Measurements from ENCODE around the gene PLPP4. TPM values are rescaled to one million over a fixed set of nuclear protein-coding genes. Genes with fewer than 3 reads are reported as not detected.
"Not testable (repeated sequence)": the region's sequence is repeated elsewhere in the genome, so short reads cannot be mapped to it uniquely, and the experiment has no call there.

The PLPP4 gene
- total and polyA plus RNA-seq, 11 donors: 0.29 TPM; not detected in 10

GRCh38 chr10:120495226-120496009 lies 38.4 kb downstream of the PLPP4 start:
- no peak for TF ChIP-seq POLR2A (IDR thresholded peaks at IDR 0.05)
- TF ChIP-seq, protein P1, sequence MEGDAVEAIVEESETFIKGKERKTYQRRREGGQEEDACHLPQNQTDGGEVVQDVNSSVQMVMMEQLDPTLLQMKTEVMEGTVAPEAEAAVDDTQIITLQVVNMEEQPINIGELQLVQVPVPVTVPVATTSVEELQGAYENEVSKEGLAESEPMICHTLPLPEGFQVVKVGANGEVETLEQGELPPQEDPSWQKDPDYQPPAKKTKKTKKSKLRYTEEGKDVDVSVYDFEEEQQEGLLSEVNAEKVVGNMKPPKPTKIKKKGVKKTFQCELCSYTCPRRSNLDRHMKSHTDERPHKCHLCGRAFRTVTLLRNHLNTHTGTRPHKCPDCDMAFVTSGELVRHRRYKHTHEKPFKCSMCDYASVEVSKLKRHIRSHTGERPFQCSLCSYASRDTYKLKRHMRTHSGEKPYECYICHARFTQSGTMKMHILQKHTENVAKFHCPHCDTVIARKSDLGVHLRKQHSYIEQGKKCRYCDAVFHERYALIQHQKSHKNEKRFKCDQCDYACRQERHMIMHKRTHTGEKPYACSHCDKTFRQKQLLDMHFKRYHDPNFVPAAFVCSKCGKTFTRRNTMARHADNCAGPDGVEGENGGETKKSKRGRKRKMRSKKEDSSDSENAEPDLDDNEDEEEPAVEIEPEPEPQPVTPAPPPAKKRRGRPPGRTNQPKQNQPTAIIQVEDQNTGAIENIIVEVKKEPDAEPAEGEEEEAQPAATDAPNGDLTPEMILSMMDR (IDR thresholded peaks at IDR 0.05): no peak
- no peaks in the 10 kb centered on the region for H3K36me3 ChIP-seq
- no peaks in the 10 kb centered on the region for H3K4me1 ChIP-seq
- no peak overlapping the region for H3K4me3 ChIP-seq
- H3K27ac ChIP-seq: no peak overlapping the region
- no peaks in the 10 kb centered on the region for H3K27me3 ChIP-seq
- no peak for ATAC-seq
- DNase-seq: no peak
- no peaks in the 10 kb centered on the region for H3K9me3 ChIP-seq
- WGBS, 4 donors: 50 to 67% (median 54%) methylated on average over 5 of the region's 5 CpGs
- intact Hi-C loops (cut with DNase I): no loop called here

DNA sequence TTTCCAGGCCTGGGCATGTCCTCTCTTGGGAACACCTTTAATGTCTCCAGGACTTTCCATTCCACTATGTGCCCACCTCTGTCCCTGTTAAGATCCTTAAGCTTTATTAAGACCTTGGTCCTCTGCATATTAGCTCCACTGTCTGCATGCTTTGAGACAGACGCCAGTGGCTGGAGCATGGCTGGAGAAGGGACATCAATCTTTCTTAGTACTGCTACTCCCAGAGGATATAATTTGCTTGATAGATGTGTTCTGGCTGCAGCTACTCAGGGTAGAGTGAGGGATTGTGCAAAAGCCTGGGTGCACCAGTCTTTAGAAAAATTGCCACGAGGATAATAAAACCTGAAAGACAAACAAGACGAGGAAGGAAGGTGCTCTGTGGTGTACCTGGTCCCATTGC lies 42.9 kb downstream of the PLPP4 start:
- intact Hi-C loops (cut with DNase I): no loop called here
- ATAC-seq (no peak), DNase-seq (no peak)
- TF ChIP-seq, protein P1 (IDR thresholded peaks at IDR 0.05): no peak
- TF ChIP-seq POLR2A (IDR thresholded peaks at IDR 0.05): no peak
- H3K4me3 ChIP-seq: no peak overlapping the region
- WGBS, 4 donors: 76 to 86% (median 77%) methylated on average over 3 of the region's 3 CpGs
- H3K4me1 ChIP-seq: no peaks in the 10 kb centered on the region
- H3K27me3 ChIP-seq: no peaks in the 10 kb centered on the region
- H3K9me3 ChIP-seq: no peaks in the 10 kb centered on the region
- H3K36me3 ChIP-seq: no peaks in the 10 kb centered on the region
- H3K27ac ChIP-seq: no peak overlapping the region

DNA sequence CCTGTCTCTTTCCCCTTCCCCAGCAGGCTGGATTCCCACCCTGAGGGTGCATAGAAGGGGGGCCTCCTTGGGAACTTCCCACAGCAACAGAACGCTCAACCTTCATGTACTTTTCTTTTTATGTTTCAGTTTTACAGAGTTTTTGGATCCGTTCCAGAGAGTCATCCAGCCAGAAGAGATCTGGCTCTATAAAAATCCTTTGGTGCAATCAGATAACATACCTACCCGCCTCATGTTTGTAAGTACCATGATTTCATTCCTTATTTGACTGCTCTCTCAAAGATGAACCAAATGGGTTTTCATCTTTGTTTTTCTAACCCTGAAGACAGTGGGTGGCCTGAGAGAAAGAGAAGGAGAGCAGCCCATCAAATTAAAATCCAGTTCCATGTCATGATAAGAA lies 46.7 kb downstream of the PLPP4 start:
- DNase-seq (no peak), ATAC-seq (no peak)
- H3K4me3 ChIP-seq: no peak overlapping the region
- WGBS, 4 donors: 51 to 76% (median 60%) methylated on average over 3 of the region's 3 CpGs
- TF ChIP-seq, protein P1 (IDR thresholded peaks at IDR 0.05): no peak
- TF ChIP-seq POLR2A (IDR thresholded peaks at IDR 0.05): no peak
- H3K4me1 ChIP-seq: no peaks in the 10 kb centered on the region
- intact Hi-C loops (cut with DNase I): no loop called here
- no peaks in the 10 kb centered on the region for H3K36me3 ChIP-seq
- peaks cover 0 to 3% (median 0%) of the 10 kb centered on the region in 9 donors for H3K27me3 ChIP-seq
- no peak overlapping the region for H3K27ac ChIP-seq
- no peaks in the 10 kb centered on the region for H3K9me3 ChIP-seq

DNA sequence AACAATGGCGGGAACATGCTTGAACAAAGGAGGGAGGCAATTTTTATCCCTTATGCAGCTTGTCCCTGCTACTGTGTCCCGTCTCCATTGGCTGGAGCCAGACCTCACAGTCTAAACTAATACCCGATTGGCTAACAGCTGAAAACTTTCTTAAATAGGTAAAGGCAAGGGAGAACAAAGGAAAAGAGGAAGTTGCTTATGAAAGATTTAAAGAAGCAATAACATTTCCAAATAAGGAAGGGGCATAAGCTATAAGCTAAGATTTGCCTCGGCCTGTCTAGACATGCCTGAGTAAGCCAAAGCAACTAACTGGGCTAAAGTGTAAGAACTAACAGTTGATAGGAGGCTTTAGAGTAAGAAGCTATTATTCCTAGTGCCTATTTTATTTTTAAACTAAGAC lies 47.2 kb downstream of the PLPP4 start:
- H3K4me1 ChIP-seq; H3K4me3 ChIP-seq; H3K27ac ChIP-seq; H3K36me3 ChIP-seq; H3K27me3 ChIP-seq; H3K9me3 ChIP-seq; intact Hi-C loops (cut with DNase I); ATAC-seq; DNase-seq: not testable (repeated sequence)
- 67 to 79% (median 77%) methylated on average over 4 of the region's 4 CpGs for WGBS, 4 donors

GRCh38 chr10:120505056-120505455 lies 48.0 kb downstream of the PLPP4 start:
- no peak for ATAC-seq
- Histone ChIP-seq H3K36me3 (no peaks in the 10 kb centered on the region), H3K4me3 (no peak overlapping the region), H3K4me1 (no peaks in the 10 kb centered on the region), H3K27ac (no peak overlapping the region), H3K27me3 (peaks cover 0 to 3% (median 0%) of the 10 kb centered on the region in 9 donors), H3K9me3 (no peaks in the 10 kb centered on the region)
- DNase-seq: no peak
- 77 to 88% (median 84%) methylated on average over 3 of the region's 3 CpGs for WGBS, 4 donors
- intact Hi-C loops (cut with DNase I): no loop called here
- TF ChIP-seq, protein P1 (IDR thresholded peaks at IDR 0.05): no peak
- no peak for TF ChIP-seq POLR2A (IDR thresholded peaks at IDR 0.05)
